SJSA1 (cell line): ENCODE data around the gene FBXO11. TPM values are rescaled to one million over a fixed set of nuclear protein-coding genes. Genes with fewer than 3 reads are reported as not detected.
"Not testable (repeated sequence)": the region's sequence is repeated elsewhere in the genome, so short reads cannot be mapped to it uniquely, and the experiment has no call there.

ENCODE experiments used
- DNase-seq, 2 experiments: peaks; one replicate each; pipeline ENCODE4 v3.0.0-alpha.2; 2015 to 2020; ENCODE audit warnings: low spot score in 2 of 2, low read depth in 1 of 2
- H3K27ac ChIP-seq: fragments of 250-450 bp; sonication (Bioruptor Pico); 2 replicates; pipeline ENCODE4 v1.5.1; 2020; ENCODE audit warnings: mild to moderate bottlenecking, moderate library complexity
- H3K27me3 ChIP-seq: fragments of 250-450 bp; sonication (Bioruptor Pico); replicated peaks from 2 replicates; pipeline ENCODE4 v1.5.1; 2020; ENCODE audit warnings: mild to moderate bottlenecking, moderate library complexity
- H3K36me3 ChIP-seq: fragments of 250-450 bp; sonication (Bioruptor Pico); 2 replicates; pipeline ENCODE4 v1.5.1; 2020; ENCODE audit warnings: mild to moderate bottlenecking
- H3K4me1 ChIP-seq: fragments of 250-450 bp; sonication (Bioruptor Pico); replicated peaks from 2 replicates; pipeline ENCODE4 v1.6.1; 2021; ENCODE audit warnings: mild to moderate bottlenecking
- H3K4me3 ChIP-seq: fragments of 250-450 bp; sonication (Bioruptor Pico); 2 replicates; pipeline ENCODE4 v1.5.1; 2020; ENCODE audit warnings: mild to moderate bottlenecking
- H3K9me3 ChIP-seq: fragments of 250-450 bp; sonication (Bioruptor Pico); replicated peaks from 2 replicates; pipeline ENCODE4 v1.5.1; 2020; ENCODE audit warnings: mild to moderate bottlenecking
- total RNA-seq: library from RNA; depleted of rRNA; stranded (reverse); fragments of >200 nt; shearing (Covaris generic); gene quantifications from 2 replicates; pipeline ENCODE4 v1.2.3, GENCODE V29; 2014

FBXO11 gene
- total RNA-seq, 1 experiment from 2014 or later = 31.6 TPM

- H3K4me3 ChIP-seq = peak overlapping the region; percentile 78
- H3K36me3 ChIP-seq = peaks cover 3% of the 10 kb centered on the region; the same call in 1 of the 2 replicates
- DNase-seq = no peak
- no peaks in the 10 kb centered on the region for H3K27me3 ChIP-seq
- peak overlapping the region; percentile 56 for H3K27ac ChIP-seq
- no peaks in the 10 kb centered on the region for H3K9me3 ChIP-seq
- peaks cover 9% of the 10 kb centered on the region; the same call in 1 of the 2 replicates for H3K4me1 ChIP-seq
These were observed 912 bp upstream of the FBXO11 start for GRCh38 chr2:47907039-47907781.

- peak in 1 of 2 experiments; percentile 57 for DNase-seq
- H3K27me3 ChIP-seq = no peaks in the 10 kb centered on the region
- H3K27ac ChIP-seq = peak overlapping the region; percentile 89
- peaks cover 3% of the 10 kb centered on the region; the same call in 1 of the 2 replicates for H3K36me3 ChIP-seq
- H3K4me3 ChIP-seq = peak overlapping the region; percentile 78
- no peaks in the 10 kb centered on the region for H3K9me3 ChIP-seq
- H3K4me1 ChIP-seq = peaks cover 9% of the 10 kb centered on the region; the same call in 1 of the 2 replicates
These were observed 727 bp downstream of the FBXO11 start for GRCh38 chr2:47905386-47906156.

GRCh38 chr2:47903781-47904490 is 2.4 kb downstream of the FBXO11 start:
- H3K27ac ChIP-seq = peak overlapping the region; percentile 73
- peaks cover 12% of the 10 kb centered on the region for H3K4me1 ChIP-seq
- H3K9me3 ChIP-seq = no peaks in the 10 kb centered on the region
- peak overlapping the region; percentile 78 for H3K4me3 ChIP-seq
- H3K27me3 ChIP-seq = no peaks in the 10 kb centered on the region
- H3K36me3 ChIP-seq = peaks cover 3% of the 10 kb centered on the region; the same call in 1 of the 2 replicates
- no peak for DNase-seq

DNA sequence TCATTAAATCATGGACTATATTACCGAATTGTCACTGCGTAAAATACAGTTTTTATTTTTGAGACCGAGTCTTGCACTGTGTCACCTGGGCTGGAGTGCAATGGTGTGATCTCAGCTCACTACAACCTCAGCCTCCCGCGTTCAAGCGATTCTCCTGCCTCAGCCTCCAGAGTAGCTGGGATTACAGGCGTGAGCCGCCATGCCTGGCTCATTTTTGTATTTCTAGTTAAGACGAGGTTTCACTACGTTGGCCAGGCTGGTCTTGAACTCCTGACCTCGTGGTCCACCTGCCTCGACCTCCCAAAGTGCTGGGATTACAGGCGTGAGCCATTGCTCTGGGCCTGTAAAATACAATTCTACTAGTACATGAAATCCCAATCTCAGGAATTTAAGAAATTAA is 4.4 kb downstream of the FBXO11 start:
- not testable (repeated sequence) for H3K27me3 ChIP-seq, H3K27ac ChIP-seq, H3K4me1 ChIP-seq, H3K9me3 ChIP-seq, H3K36me3 ChIP-seq, H3K4me3 ChIP-seq, DNase-seq

DNA sequence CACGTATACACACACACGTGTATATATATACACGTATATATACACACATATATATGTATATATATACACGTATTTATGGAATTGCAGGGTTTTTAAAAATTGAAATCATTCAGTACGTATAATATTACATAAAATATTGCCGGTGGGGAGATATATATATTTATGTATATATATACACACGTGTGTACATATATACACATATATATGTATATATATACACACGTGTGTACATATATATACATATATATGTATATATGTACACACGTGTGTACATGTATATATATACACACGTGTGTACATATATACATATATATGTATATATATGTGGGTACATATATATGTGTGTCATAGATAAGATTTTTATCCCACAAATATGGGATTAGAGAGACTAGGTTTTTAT is 5.4 kb downstream of the FBXO11 start:
- H3K36me3 ChIP-seq = peaks cover 6% of the 10 kb centered on the region; the same call in 1 of the 2 replicates
- peaks cover 9% of the 10 kb centered on the region for H3K4me1 ChIP-seq
- H3K4me3 ChIP-seq = no peak overlapping the region
- no peaks in the 10 kb centered on the region for H3K27me3 ChIP-seq
- no peak for DNase-seq
- H3K27ac ChIP-seq = no peak overlapping the region
- no peaks in the 10 kb centered on the region for H3K9me3 ChIP-seq

- Histone ChIP-seq H3K27me3 (no peaks in the 10 kb centered on the region), H3K27ac (no peak overlapping the region)
These were observed 6.1 kb downstream of the FBXO11 start for GRCh38 chr2:47899915-47900816.

GRCh38 chr2:47897883-47898731 is 8.2 kb downstream of the FBXO11 start:
- no peak for DNase-seq
- H3K27me3 ChIP-seq = no peaks in the 10 kb centered on the region
- no peaks in the 10 kb centered on the region for H3K9me3 ChIP-seq
- H3K4me1 ChIP-seq = peaks cover 5% of the 10 kb centered on the region
- H3K36me3 ChIP-seq = peaks cover 3% of the 10 kb centered on the region; the same call in 1 of the 2 replicates
- no peak overlapping the region for H3K4me3 ChIP-seq
- no peak overlapping the region for H3K27ac ChIP-seq

More at GRCh38 chr2:47899915-47900816, 6.1 kb downstream of the FBXO11 start:
- no peaks in the 10 kb centered on the region for H3K9me3 ChIP-seq
- peaks cover 6% of the 10 kb centered on the region; the same call in 1 of the 2 replicates for H3K36me3 ChIP-seq
- no peak for DNase-seq
- peaks cover 9% of the 10 kb centered on the region for H3K4me1 ChIP-seq
- no peak overlapping the region for H3K4me3 ChIP-seq

DNA sequence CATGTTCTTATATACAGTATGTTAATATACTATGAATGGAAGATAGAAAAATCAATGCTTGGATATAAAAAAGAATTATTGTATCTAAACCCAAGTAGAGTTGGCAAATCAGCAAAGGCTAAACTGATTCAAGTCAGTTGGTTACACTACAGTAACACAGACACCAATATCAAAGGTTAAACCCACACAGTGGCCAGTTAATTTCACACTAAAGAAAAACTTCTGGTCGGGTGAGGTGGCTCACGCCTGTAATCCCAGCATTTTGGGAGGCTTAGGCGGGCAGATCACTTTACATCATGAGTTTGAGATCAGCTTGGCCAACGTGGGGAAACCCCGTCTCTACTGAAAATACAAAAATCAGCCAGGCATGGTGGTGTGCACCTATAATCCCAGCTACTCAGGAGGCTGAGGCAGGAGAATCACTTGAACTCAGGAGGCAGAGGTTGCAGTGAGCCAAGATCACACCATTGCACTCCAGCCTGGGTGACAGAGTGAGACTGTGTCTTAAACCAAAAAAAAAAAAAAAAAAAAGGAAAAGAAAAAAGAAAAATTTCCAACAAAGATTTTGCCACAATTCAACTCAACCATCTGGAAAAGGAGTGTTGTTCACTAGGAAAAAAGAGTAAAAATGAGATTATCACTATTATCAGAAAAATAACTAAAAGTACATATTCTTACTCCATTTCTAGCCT is 9.0 kb downstream of the FBXO11 start:
- H3K36me3 ChIP-seq, H3K4me1 ChIP-seq, H3K27ac ChIP-seq, DNase-seq, H3K27me3 ChIP-seq, H3K9me3 ChIP-seq, H3K4me3 ChIP-seq: not testable (repeated sequence)

DNA sequence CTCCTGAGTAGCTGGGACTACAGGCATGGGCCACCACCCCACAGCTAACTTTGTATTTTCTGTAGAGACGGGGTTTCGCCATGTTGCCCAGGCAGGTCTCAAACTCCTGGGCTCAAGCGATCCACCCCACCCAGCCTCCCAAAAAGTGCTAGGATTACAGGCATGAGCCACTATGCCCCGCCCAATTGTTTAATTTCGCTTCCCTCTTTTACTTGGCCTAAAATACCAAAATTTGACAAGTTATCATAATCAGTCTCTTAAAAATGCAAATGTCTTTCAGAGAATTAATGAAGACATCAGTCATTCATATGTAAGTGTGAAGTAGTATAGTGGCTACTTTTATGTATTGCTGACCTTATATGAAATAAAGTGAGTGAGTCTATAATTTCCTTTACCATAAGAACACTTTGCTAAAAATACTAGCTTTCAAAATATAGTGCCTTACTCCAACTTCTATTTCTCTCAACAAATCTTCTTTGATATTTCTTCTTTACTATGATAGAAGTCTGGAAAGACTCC is 9.8 kb downstream of the FBXO11 start:
- Histone ChIP-seq H3K4me3 (no peak overlapping the region), H3K4me1 (peaks cover 8% of the 10 kb centered on the region), H3K27me3 (no peaks in the 10 kb centered on the region), H3K9me3 (no peaks in the 10 kb centered on the region), H3K36me3 (peaks cover 3% of the 10 kb centered on the region; the same call in 1 of the 2 replicates), H3K27ac (no peak overlapping the region)
- no peak for DNase-seq

GRCh38 chr2:47893771-47894170 is 12.5 kb downstream of the FBXO11 start:
- H3K36me3 ChIP-seq = peaks cover 3% of the 10 kb centered on the region; the same call in 1 of the 2 replicates
- no peak overlapping the region for H3K4me3 ChIP-seq
- peaks cover 5% of the 10 kb centered on the region; the same call in 1 of the 2 replicates for H3K4me1 ChIP-seq
- H3K27me3 ChIP-seq = no peaks in the 10 kb centered on the region
- no peaks in the 10 kb centered on the region for H3K9me3 ChIP-seq
- DNase-seq = no peak
- H3K27ac ChIP-seq = no peak overlapping the region

DNA sequence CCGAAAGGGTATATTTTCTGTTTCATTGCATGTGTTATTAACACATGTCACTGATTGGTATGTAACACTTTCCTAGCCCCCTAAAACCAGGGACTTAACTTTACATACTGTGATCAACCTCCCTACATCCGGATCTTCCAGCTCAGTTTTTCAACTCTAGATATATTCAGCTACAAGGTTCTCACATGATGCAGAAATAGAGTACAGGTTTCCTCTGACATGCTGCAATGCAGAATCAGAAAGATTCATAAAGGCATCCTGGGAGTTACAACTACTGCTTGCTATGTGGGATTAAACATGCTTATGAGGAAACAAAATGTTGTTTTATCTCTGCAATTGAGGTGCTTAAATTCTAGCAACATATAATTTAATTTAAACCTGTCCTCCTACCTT is 14.0 kb downstream of the FBXO11 start:
- H3K4me3 ChIP-seq = no peak overlapping the region
- 0 out of 2 replicates have a peak, but pooled peaks cover 5% of the 10 kb centered on the region for H3K4me1 ChIP-seq
- no peak for DNase-seq
- H3K27ac ChIP-seq = no peak overlapping the region
- H3K9me3 ChIP-seq = no peaks in the 10 kb centered on the region
- no peaks in the 10 kb centered on the region for H3K36me3 ChIP-seq
- H3K27me3 ChIP-seq = no peaks in the 10 kb centered on the region
